Central memory CD8-positive, alpha-beta T cell (primary cell): Measurements from ENCODE around the gene KRT17.
"Not testable (repeated sequence)": the region's sequence is repeated elsewhere in the genome, so short reads cannot be mapped to it uniquely, and the experiment has no call there.

Experiments used
- ATAC-seq: fragments of 150-1000 bp; cut with Tn5 transposase; replicated peaks from 2 replicates; pipeline ENCODE4 v1.10.0; 2022; ENCODE audit warnings: mild to moderate bottlenecking, moderate FRiP score, moderate number of reproducible peaks; ENCODE audit not compliant: poor library complexity, severe bottlenecking; ENCODE audit errors: extremely low read depth
- DNase-seq, 2 donors: peaks; one replicate each; pipeline ENCODE4 v3.0.0; 2021; ENCODE audit warnings: low spot score in 2 of 2
- H3K27ac Mint-ChIP-seq: one replicate; pipeline ENCODE4 v1.8.0; 2022; ENCODE audit warnings: low read depth, mild to moderate bottlenecking, moderate library complexity, mixed read lengths
- H3K27me3 Mint-ChIP-seq: one replicate; pipeline ENCODE4 v1.8.0; 2022; ENCODE audit warnings: mixed read lengths
- H3K36me3 Mint-ChIP-seq: one replicate; pipeline ENCODE4 v1.8.0; 2022; ENCODE audit warnings: mild to moderate bottlenecking, moderate library complexity, mixed read lengths; ENCODE audit not compliant: insufficient read depth
- H3K4me1 Mint-ChIP-seq: one replicate; pipeline ENCODE4 v1.8.0; 2022; ENCODE audit warnings: mixed read lengths
- H3K4me3 Mint-ChIP-seq: one replicate; pipeline ENCODE4 v1.8.0; 2022; ENCODE audit warnings: mild to moderate bottlenecking, moderate library complexity, mixed read lengths
- H3K9me3 Mint-ChIP-seq: one replicate; pipeline ENCODE4 v1.8.0; 2022; ENCODE audit warnings: mixed read lengths

The KRT17 gene

DNA sequence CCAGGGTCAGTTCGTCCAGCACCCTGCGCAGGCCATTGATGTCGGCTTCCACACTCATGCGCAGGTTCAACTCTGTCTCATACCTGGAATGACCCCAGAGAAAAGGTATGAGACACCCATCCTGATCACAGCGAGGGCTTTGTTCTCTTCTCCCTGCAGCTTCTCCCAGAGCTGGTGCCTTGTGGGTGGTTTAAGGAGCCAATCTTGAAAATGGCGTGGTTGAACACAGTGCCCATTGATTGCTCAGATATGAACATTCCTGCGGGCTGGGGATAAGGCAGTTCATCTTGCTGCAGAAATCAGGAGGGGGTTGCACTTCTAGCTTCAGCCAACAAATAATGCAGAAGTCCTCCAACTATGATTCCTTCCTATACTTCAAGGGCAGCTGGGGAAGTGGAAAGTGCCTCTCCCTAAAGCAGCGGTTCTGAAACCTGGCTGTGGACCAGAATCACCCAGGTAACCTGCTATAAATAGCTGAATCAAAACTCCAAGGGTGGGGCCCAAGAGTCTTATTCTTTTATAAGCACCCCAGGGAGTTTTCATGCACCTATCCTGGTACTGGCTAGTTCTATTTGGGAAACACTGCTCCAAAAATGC, 39.9 kb downstream of the KRT17 start:
- not testable (repeated sequence) for H3K4me3 Mint-ChIP-seq, ATAC-seq, DNase-seq, H3K9me3 Mint-ChIP-seq, H3K36me3 Mint-ChIP-seq, H3K4me1 Mint-ChIP-seq
- Mint-ChIP-seq H3K27ac (peak overlapping the region; percentile 45), H3K27me3 (peaks cover 94% of the 10 kb centered on the region)

DNA sequence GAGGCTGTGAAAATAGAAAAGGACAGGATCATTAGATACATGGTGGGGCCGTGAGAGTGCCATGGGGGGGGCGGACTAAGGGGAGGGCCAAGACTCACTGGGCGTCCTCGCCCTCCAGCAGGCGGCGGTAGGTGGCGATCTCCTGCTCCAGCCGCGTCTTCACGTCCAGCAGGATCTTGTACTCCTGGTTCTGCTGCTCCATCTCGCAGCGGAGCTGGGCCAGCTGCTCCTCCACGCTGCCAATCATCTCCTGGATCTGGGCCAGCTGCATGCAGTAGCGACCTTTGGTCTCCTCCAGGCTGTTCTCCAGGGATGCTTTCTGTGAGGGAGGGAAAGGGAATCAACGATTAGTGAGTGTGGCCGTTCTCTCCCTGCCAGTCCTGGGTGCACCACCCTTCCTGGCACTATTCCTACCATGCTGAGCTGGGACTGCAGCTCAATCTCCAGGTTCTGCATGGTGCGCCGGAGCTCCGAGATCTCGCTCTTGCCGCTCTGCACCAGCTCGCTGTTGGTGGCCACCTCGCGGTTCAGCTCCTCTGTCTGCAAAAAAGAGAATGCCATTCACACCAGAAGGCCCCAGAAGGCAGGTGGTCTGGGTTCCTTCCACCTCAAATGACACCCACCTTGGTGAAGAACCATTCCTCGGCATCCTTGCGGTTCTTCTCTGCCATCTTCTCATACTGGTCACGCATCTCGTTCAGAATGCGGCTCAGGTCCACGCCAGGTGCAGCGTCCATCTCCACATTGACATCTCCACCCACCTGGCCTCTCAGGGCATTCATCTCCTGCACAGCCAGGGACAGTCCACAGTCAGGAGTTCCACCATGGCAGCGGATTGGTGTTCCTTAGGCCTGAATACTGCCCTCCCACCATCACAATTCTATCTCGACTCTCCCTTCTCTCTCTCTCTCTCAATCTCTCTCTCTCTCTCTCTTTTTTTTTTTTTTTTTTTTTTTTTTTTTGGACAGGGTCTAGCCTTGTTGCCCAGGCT, 40.9 kb downstream of the KRT17 start:
- Mint-ChIP-seq H3K4me3 (no peak overlapping the region), H3K27me3 (peaks cover 92% of the 10 kb centered on the region), H3K9me3 (no peaks in the 10 kb centered on the region), H3K27ac (peak overlapping the region; percentile 45), H3K36me3 (no peaks in the 10 kb centered on the region), H3K4me1 (no peaks in the 10 kb centered on the region)
- ATAC-seq (no peak), DNase-seq (no peak)

DNA sequence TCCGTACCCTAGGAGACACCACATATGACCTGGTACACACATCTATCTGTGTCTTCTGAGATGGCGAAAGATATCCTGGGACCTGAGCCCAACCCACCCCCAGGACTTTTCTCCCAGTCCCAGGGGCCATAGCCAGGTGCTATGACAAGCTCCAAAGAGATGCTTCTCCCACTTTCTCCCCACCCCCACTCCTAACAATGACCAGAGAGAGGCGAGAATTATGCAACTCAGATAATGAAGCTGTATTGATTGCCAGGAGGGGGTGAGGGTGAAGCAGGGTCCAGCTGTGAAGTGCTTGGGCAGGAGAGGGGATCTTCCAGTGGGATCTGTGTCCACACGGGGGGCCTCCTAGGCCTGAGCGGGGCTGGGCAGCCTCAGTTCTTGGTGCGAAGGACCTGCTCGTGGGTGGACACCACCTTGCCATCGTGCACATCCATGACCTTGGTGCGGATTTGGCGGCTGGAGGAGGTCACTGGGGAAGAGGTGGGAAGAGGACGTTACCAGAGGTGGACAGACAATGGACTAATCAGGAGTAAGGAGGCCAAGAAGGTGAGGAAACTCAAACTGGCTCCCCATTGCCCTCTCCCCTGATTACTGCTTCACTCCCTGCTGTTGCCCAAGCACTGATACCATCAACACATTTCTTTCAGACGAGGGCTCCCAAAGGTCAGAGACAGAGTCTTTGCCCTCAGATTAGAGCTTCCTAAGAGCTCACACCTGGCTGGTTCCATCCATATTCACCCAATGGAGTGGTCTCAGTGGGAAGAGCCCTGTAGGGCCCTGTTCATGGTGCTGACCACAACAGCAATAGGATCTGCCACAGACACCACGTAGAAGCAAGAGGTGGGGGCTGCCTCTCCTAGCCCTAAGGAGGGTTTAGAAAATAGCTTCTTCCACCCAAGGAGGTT, 42.1 kb downstream of the KRT17 start:
- H3K9me3 Mint-ChIP-seq, H3K4me1 Mint-ChIP-seq: not testable (repeated sequence)

DNA sequence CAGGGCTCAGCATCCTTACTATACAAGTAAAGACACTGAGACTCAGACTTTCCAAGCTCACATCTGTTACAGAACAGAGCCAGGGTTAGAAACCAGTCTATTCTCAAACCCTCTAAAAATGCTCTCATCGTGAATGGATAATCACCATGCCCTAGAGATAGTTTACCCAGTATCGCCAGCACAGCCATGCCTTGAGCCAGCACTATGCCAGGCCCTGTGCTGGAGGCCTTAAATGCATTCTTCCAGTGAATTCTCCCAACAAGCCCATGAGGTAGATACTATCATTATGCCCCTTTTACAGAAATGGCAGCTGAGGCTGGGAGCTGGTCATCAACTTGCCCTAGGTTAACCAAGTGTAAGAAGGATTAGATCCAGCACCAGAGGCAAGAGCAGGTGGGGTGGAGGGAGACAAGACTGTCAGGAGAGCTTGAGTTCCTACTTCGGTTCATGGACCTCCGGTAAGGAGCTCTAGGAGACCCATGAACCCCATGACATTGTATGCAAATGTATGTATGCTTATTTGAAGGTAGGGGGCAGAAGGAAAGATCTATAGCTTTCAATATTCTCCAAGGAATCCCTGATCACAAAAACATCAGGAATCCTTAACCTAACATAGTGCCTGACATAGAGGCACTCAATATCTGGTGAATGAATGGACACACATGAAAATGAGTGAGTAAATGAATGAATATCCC, 42.9 kb downstream of the KRT17 start:
- no peak overlapping the region for H3K4me3 Mint-ChIP-seq
- H3K27ac Mint-ChIP-seq = no peak overlapping the region
- ATAC-seq = no peak
- DNase-seq = no peak
- H3K4me1 Mint-ChIP-seq = no peaks in the 10 kb centered on the region
- no peaks in the 10 kb centered on the region for H3K9me3 Mint-ChIP-seq
- H3K36me3 Mint-ChIP-seq = no peaks in the 10 kb centered on the region
- peaks cover 94% of the 10 kb centered on the region for H3K27me3 Mint-ChIP-seq

More for the DNA sequence above, 42.1 kb downstream of the KRT17 start:
- H3K4me3 Mint-ChIP-seq, H3K27ac Mint-ChIP-seq, ATAC-seq, H3K36me3 Mint-ChIP-seq, DNase-seq: not testable (repeated sequence)
- H3K27me3 Mint-ChIP-seq = peaks cover 94% of the 10 kb centered on the region

DNA sequence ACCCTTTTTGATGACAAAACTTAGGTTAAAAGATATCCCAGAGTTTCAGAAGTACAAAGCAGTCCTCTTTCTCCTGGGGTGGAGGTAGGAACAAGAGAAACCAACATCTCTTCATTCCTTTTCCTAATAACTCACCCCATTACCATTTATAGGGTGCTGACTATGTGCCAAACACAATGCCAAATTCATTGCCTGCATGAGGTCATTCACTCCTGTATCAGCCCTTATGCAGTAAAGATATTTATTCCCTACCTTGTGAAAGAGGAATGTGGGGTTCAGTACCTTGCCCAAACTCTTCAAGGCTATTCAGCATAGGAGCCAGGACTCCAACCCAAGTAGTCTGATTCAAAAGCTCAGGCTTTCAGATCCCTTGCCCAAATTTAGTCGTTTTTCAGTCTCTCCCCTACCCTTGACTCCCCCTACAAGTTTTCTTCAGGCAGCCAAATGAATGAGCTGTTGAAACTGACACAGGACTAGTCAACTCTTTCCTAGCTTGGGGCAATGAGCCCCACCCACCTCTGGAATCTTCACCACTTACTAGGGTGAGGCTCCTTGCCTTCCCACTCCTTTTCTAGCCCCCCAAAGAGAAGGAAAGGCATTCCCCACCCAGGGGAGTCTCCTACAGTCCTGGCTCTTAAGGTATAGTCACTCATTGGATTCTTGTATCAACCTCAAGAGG, 43.5 kb downstream of the KRT17 start:
- Mint-ChIP-seq H3K4me1 (no peaks in the 10 kb centered on the region), H3K9me3 (no peaks in the 10 kb centered on the region), H3K27me3 (peaks cover 94% of the 10 kb centered on the region), H3K36me3 (no peaks in the 10 kb centered on the region), H3K4me3 (no peak overlapping the region), H3K27ac (no peak overlapping the region)
- ATAC-seq (no peak), DNase-seq (no peak)

DNA sequence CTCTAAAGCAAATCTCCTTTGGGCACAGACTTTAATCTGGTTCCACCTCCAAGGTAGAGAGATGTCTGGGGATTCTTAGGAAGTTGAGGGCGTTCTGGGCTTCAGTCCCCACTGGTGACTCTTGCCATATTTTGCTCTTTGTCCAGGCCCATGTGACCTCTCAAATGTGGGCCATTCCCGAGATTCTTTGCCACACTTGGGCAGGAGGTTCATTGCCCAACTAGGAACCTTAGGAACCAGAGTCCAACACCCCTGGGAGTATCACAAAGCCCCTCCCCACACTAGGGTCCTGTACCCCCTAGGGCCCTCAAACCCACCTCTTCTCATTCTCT, 44.2 kb downstream of the KRT17 start:
- Mint-ChIP-seq H3K27ac (no peak overlapping the region), H3K9me3 (no peaks in the 10 kb centered on the region), H3K36me3 (no peaks in the 10 kb centered on the region), H3K27me3 (peaks cover 94% of the 10 kb centered on the region), H3K4me1 (no peaks in the 10 kb centered on the region), H3K4me3 (no peak overlapping the region)
- ATAC-seq (no peak), DNase-seq (no peak)

DNA sequence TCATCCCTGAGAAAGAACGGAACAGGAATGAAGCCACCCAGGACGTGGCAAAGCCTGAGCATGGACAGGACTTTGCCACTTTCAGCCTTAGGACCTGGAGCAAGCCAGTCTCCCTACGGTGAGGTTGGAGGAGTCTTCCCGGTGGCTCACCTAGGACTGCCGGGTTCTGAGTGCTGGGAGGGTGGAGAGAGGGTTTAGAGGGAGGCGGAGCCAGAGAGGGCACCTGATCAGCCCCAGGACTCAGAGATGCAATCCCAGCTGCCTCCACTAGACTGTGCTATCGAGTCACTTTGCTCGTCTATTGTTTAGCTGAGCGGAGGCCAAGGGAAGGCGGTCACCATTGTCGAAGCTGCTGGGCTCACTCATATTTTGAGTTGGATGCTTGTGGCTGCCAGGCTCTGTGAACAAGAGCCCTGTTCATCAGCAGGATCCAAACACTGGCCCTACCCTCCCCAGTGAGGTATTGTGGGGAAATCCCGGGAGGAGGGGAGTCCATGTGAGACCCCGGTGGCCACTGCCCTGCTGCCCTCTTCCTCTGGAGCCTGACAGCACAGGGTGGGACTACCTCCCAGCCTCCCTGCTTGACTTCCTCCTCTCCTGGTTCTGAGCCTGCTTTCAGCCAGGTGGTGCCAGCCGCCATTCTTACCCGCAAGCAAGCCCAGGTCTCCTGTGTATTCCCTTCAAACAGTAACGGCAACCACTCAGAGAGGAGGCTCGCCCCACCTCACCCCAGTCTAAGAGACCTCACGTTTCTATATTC, 44.7 kb downstream of the KRT17 start:
- no peaks in the 10 kb centered on the region for H3K9me3 Mint-ChIP-seq
- DNase-seq (peak; percentile 40 to 41), ATAC-seq (peak; percentile 36)
- H3K27ac Mint-ChIP-seq = no peak overlapping the region
- H3K27me3 Mint-ChIP-seq = peaks cover 97% of the 10 kb centered on the region
- H3K4me3 Mint-ChIP-seq = no peak overlapping the region
- H3K4me1 Mint-ChIP-seq = no peaks in the 10 kb centered on the region
- no peaks in the 10 kb centered on the region for H3K36me3 Mint-ChIP-seq

DNA sequence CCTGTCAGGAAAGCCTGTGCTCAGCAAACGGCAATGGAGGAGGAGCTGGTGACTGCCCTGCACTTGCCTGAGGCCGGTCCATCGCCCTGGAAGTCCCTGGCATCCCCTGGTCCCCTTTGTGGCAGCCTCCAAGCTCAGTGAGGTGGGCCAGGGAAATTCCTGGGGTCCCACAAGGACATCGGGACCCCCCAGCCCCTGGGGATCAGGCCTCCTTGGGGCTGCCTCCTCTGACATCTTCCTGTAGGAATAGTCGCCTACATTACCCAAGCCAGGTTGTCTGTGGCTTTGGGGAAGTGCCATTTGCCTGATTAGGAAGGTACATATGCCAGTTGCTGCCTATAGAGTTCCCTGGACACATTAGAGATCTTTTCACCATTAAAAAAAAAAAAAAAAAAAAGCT, 45.4 kb downstream of the KRT17 start:
- H3K27ac Mint-ChIP-seq = no peak overlapping the region
- ATAC-seq (no peak), DNase-seq (no peak)
- H3K27me3 Mint-ChIP-seq = peaks cover 92% of the 10 kb centered on the region
- H3K9me3 Mint-ChIP-seq = no peaks in the 10 kb centered on the region
- no peaks in the 10 kb centered on the region for H3K36me3 Mint-ChIP-seq
- H3K4me1 Mint-ChIP-seq = no peaks in the 10 kb centered on the region
- H3K4me3 Mint-ChIP-seq = no peak overlapping the region

DNA sequence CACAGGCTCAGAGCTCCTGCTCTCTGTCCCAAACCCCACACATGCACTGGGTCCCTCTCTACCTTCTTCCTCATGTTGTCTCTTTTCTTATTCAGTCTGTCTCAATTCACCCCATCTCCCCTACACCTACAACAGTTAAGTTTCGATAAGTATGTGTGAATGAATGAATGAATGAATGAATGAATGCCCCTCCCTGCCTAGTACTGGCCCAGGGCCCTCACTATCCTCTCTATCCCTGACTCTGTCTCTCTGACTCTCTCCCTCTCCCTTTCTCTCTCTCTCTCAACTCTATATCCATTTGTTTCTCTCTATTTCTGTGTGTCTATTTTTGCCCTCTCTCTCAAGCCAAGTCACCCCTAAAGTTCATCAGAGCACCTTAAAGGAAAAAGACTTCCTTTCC, 45.8 kb downstream of the KRT17 start:
- ATAC-seq (no peak), DNase-seq (no peak)
- H3K27ac Mint-ChIP-seq = no peak overlapping the region
- H3K27me3 Mint-ChIP-seq = peaks cover 92% of the 10 kb centered on the region
- H3K36me3 Mint-ChIP-seq = no peaks in the 10 kb centered on the region
- no peaks in the 10 kb centered on the region for H3K9me3 Mint-ChIP-seq
- H3K4me3 Mint-ChIP-seq = no peak overlapping the region
- no peaks in the 10 kb centered on the region for H3K4me1 Mint-ChIP-seq

DNA sequence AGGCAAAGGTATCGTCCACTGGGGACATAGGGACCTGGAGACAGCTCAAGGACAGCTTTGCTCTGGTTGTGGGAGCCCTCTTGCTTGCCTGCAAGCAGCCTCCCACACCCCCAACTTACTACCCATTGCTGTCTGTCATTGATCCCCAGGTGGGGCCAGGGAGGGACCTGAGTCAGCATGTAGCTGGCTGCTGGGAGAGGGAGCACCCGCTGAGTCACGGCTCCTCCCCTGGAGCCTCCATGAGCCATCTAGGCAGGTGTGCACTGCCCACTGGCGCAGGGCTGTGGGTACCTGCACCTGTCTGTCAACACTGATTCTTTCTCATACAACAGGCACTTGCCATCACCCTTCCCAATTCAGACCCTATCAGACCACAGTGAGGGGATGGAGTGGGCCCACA, 47.6 kb downstream of the KRT17 start:
- not testable (repeated sequence) for DNase-seq, H3K9me3 Mint-ChIP-seq, H3K4me3 Mint-ChIP-seq, ATAC-seq, H3K27ac Mint-ChIP-seq, H3K4me1 Mint-ChIP-seq, H3K36me3 Mint-ChIP-seq
- peaks cover 92% of the 10 kb centered on the region for H3K27me3 Mint-ChIP-seq

DNA sequence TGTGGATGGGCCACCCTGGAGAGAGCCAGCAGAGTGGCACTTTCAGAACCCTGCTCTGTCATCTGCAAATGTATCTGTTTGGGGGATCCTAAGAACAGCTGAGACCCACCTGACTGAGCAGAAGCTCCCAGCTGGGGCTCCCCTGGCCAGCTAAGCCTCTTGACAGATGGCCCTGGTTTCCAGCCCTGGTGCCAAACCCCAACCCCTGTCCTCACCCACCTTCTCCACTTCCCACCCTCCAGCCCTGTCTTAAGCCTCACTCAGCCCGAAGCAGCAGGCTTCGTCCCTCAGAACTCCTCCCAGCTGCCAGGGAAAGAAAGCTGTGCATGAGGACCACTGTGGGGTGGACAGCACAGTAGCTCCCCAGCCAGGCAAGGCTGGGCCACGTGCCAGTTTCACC, 49.0 kb downstream of the KRT17 start:
- DNase-seq = no peak
- peaks cover 92% of the 10 kb centered on the region for H3K27me3 Mint-ChIP-seq
- H3K27ac Mint-ChIP-seq = no peak overlapping the region
- H3K4me3 Mint-ChIP-seq = no peak overlapping the region
- H3K4me1 Mint-ChIP-seq = no peaks in the 10 kb centered on the region
- ATAC-seq = no peak
- no peaks in the 10 kb centered on the region for H3K36me3 Mint-ChIP-seq
- H3K9me3 Mint-ChIP-seq = no peaks in the 10 kb centered on the region
